ENCODE measurements around the gene PABPC3.

PABPC3 gene

DNA sequence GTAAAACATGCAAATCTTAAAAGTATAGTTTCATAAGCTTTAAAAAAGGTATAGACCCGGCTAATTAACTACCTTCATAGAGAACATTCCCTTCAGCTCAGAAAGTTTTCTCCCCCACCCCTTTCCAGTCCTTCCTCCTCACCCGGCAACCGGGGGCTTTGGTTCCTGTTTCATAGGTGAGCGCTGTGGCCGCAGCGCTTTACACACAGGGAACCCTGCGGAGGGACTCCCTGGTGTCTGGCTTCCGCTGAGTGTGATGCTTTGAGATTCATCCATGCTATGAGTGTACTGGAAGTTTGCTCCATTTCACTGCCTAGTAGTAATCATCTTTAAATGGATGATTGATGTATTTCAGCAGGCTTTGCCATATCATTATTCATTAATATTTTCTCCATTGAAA lies 26.0 kb upstream of the PABPC3 start:
- TF ChIP-seq CTCF (conservative IDR thresholded peaks at IDR 0.05; ENCODE audit: low read length) (no peak), EZH2phosphoT487 (IDR thresholded peaks at IDR 0.05; ENCODE audit: borderline replicate concordance) (no peak)
- H3K4me2 ChIP-seq (ENCODE audit: low read depth, low read length, poor library complexity, severe bottlenecking) = no peak overlapping the region
- H3K27me3 ChIP-seq (ENCODE audit: insufficient read depth, low read length, poor library complexity, severe bottlenecking) = no peaks in the 10 kb centered on the region
- H3K9ac ChIP-seq (ENCODE audit: low read depth, low read length, poor library complexity, severe bottlenecking) = no peak overlapping the region
- no peak overlapping the region for H2AFZ ChIP-seq (ENCODE audit: low read length)
- H3K4me1 ChIP-seq (ENCODE audit: insufficient read depth, low read length, poor library complexity, severe bottlenecking) = no peaks in the 10 kb centered on the region
- no peaks in the 10 kb centered on the region for H3K36me3 ChIP-seq (ENCODE audit: insufficient read depth, low read length)
- no peaks in the 10 kb centered on the region for H3F3A ChIP-seq (ENCODE audit: low read depth)
- no peak overlapping the region for H3K4me3 ChIP-seq (ENCODE audit: low read length, poor library complexity, severe bottlenecking)
- H3K9me3 ChIP-seq (ENCODE audit: insufficient read depth, low read depth, low read length) = no peaks in the 10 kb centered on the region
- no peaks in the 10 kb centered on the region for H3K9me2 ChIP-seq (replicated peaks; ENCODE audit: low read depth, low read length)
- H3K79me2 ChIP-seq (ENCODE audit: insufficient read depth, low read length) = no peaks in the 10 kb centered on the region
- H4K20me1 ChIP-seq (ENCODE audit: insufficient read depth, low read length, poor library complexity, severe bottlenecking) = no peaks in the 10 kb centered on the region

DNA sequence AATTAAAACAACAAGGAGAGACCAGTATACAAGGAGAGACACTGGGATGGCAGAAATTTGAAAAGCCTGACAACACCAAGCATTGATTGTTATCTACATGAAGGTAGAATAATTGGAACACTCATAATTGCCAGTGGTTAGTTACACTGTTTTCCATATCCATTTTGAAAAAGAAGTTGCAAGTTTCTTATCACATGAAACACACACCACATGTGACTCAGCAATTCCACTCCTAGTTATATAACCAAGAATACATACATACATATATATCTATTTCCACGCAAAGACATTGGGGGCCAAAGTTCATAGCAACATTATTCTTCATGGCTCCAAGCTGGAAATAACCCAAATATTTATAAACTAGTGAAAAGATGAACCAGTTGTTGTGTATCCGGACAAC lies 15.2 kb upstream of the PABPC3 start:
- Histone ChIP-seq H2AFZ (ENCODE audit: low read length) (no peak overlapping the region), H3K4me2 (ENCODE audit: low read depth, low read length, poor library complexity, severe bottlenecking) (no peak overlapping the region), H3F3A (ENCODE audit: low read depth) (no peaks in the 10 kb centered on the region), H4K20me1 (ENCODE audit: insufficient read depth, low read length, poor library complexity, severe bottlenecking) (no peaks in the 10 kb centered on the region), H3K4me1 (ENCODE audit: insufficient read depth, low read length, poor library complexity, severe bottlenecking) (no peaks in the 10 kb centered on the region), H3K79me2 (ENCODE audit: insufficient read depth, low read length) (no peaks in the 10 kb centered on the region), H3K9ac (ENCODE audit: low read depth, low read length, poor library complexity, severe bottlenecking) (no peak overlapping the region), H3K27me3 (ENCODE audit: insufficient read depth, low read length, poor library complexity, severe bottlenecking) (peaks cover under 1% of the 10 kb centered on the region), H3K9me3 (ENCODE audit: insufficient read depth, low read depth, low read length) (no peaks in the 10 kb centered on the region), H3K9me2 (replicated peaks; ENCODE audit: low read depth, low read length) (no peaks in the 10 kb centered on the region), H3K4me3 (ENCODE audit: low read length, poor library complexity, severe bottlenecking) (no peak overlapping the region), H3K36me3 (ENCODE audit: insufficient read depth, low read length) (no peaks in the 10 kb centered on the region)
- no peak for TF ChIP-seq EZH2phosphoT487 (IDR thresholded peaks at IDR 0.05; ENCODE audit: borderline replicate concordance)
- no peak for TF ChIP-seq CTCF (conservative IDR thresholded peaks at IDR 0.05; ENCODE audit: low read length)

DNA sequence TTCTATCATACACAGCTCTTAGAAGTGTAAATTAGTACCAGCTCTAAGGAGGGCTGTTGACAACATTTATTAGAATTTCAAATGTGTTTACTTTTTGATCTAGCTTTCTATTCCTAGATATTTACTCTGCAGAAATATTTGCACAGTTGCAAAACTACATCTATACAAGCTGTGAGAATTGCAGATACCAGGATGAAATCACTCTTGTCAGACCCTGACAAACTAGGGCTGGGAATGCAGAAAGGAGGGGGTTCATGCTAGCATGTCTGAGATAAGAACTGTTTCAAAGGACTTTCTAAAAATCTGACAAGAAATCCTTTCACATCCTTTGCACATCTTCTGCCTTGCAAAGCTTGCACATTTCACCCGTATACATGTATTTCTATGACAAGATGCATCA lies 11.8 kb upstream of the PABPC3 start:
- no peaks in the 10 kb centered on the region for H3K9me2 ChIP-seq (replicated peaks; ENCODE audit: low read depth, low read length)
- no peak overlapping the region for H3K9ac ChIP-seq (ENCODE audit: low read depth, low read length, poor library complexity, severe bottlenecking)
- no peak overlapping the region for H3K4me3 ChIP-seq (ENCODE audit: low read length, poor library complexity, severe bottlenecking)
- H3K36me3 ChIP-seq (ENCODE audit: insufficient read depth, low read length) = no peaks in the 10 kb centered on the region
- no peaks in the 10 kb centered on the region for H4K20me1 ChIP-seq (ENCODE audit: insufficient read depth, low read length, poor library complexity, severe bottlenecking)
- no peak overlapping the region for H2AFZ ChIP-seq (ENCODE audit: low read length)
- no peaks in the 10 kb centered on the region for H3K27me3 ChIP-seq (ENCODE audit: insufficient read depth, low read length, poor library complexity, severe bottlenecking)
- no peaks in the 10 kb centered on the region for H3K4me1 ChIP-seq (ENCODE audit: insufficient read depth, low read length, poor library complexity, severe bottlenecking)
- TF ChIP-seq EZH2phosphoT487 (IDR thresholded peaks at IDR 0.05; ENCODE audit: borderline replicate concordance) (no peak), CTCF (conservative IDR thresholded peaks at IDR 0.05; ENCODE audit: low read length) (no peak)
- no peaks in the 10 kb centered on the region for H3F3A ChIP-seq (ENCODE audit: low read depth)
- H3K4me2 ChIP-seq (ENCODE audit: low read depth, low read length, poor library complexity, severe bottlenecking) = no peak overlapping the region
- no peaks in the 10 kb centered on the region for H3K79me2 ChIP-seq (ENCODE audit: insufficient read depth, low read length)
- no peaks in the 10 kb centered on the region for H3K9me3 ChIP-seq (ENCODE audit: insufficient read depth, low read depth, low read length)
